ENCODE data around the gene GPR162.

Gene GPR162, protein sequence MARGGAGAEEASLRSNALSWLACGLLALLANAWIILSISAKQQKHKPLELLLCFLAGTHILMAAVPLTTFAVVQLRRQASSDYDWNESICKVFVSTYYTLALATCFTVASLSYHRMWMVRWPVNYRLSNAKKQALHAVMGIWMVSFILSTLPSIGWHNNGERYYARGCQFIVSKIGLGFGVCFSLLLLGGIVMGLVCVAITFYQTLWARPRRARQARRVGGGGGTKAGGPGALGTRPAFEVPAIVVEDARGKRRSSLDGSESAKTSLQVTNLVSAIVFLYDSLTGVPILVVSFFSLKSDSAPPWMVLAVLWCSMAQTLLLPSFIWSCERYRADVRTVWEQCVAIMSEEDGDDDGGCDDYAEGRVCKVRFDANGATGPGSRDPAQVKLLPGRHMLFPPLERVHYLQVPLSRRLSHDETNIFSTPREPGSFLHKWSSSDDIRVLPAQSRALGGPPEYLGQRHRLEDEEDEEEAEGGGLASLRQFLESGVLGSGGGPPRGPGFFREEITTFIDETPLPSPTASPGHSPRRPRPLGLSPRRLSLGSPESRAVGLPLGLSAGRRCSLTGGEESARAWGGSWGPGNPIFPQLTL

GRCh38 chr12:6821591-6822425, at the start of gene GPR162:
TSS of gene GPR162 (plus strand) at chr12:6821821. CDS start at chr12:6823899, 2,078 bp downstream.
- peak; percentile 8 for DNase-seq

- no peak for DNase-seq
These were observed 49.3 kb upstream of the GPR162 start, which contains the start of gene LAG3 for GRCh38 chr12:6772331-6772695. TSS of gene LAG3 (plus strand) at chr12:6772520. CDS start at chr12:6772853, 333 bp downstream.

DNA sequence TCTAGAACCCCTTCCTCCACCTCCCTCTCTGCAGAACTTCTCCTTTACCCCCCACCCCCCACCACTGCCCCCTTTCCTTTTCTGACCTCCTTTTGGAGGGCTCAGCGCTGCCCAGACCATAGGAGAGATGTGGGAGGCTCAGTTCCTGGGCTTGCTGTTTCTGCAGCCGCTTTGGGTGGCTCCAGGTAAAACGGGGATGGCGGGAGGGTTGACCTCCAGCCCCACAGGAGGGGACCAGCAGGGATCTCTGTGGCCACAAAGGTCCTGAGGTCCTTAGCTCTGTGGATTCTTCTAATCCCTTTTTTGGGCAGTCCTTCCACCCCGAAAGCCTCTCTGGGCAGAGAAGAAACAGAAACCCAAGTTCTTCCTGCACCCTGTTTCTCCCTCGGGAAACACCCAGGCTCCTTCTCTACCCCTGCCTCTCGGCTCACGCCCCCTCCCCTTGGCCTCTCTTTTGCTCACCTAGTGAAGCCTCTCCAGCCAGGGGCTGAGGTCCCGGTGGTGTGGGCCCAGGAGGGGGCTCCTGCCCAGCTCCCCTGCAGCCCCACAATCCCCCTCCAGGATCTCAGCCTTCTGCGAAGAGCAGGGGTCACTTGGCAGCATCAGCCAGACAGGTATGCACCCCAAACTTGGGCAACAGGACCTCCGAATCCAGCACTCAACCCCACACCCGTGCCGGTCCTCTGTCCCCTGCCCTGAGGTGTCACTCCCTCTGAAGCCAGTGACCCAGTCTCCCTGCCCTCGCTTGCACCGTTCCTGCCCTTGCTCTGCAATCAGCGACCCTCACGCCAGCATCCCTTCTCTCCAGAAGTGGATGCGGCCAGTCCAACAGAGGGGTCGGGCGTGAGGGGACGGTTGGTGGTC, 48.7 kb upstream of the GPR162 start:
- DNase-seq: no peak

GRCh38 chr12:6773590-6774351, 47.9 kb upstream of the GPR162 start:
- DNase-seq: no peak

GRCh38 chr12:6774499-6775062, 47.0 kb upstream of the GPR162 start:
- peak; percentile 57 for DNase-seq

- DNase-seq: no peak
These were observed 46.1 kb upstream of the GPR162 start for GRCh38 chr12:6775185-6776174.

GRCh38 chr12:6777386-6777785, 44.2 kb upstream of the GPR162 start:
- no peak for DNase-seq

- no peak for DNase-seq
These were observed 43.4 kb upstream of the GPR162 start for GRCh38 chr12:6778217-6778573.

DNA sequence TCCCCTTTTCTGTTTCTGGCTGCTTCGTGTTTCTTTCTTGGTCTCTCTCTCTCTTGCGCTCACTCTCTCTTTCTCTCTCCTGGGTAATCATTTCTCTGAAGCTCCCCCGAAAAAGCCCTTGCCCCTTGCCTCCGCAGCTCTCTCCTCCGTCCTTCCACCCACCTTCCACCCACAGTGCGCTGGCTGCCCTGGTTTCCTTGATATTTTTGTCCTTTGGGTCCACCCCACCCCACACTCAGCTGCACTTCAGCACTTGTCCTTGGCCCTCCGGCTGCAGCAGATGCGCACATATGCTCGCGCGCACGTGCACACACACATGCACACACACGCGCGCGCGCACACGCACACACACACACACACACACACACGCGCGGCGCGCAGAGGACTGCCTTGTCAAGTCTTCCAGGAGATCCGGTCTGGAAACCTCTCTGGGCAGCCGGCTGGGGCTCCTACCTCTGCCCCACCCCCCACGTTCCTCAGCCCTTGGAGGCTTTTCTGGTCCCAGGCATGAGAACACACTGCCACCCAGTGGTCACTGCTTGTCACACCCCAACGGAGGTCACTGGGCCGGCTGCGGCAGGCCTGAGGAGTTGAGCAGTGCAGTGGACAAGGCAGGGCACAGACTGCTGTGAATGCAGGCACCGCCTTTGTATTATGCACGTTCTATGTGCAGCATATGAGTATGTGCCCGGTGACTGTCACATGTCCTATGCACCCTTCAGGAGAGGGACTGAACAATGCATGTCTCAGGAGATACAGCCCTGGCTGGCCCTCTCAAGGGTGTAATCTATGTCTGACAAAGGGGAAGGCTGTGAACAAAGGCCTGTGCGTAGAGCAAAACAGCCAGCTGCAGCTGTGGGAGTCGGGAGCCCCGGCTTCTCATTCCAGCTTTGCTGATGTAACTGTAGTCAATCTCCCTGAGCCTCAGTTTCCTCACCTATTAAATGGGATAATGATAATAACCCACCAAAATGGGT, 42.8 kb upstream of the GPR162 start:
- peak; percentile 84 for DNase-seq

GRCh38 chr12:6779708-6780432, 41.8 kb upstream of the GPR162 start:
- no peak for DNase-seq

- DNase-seq: no peak
These were observed 41.0 kb upstream of the GPR162 start for GRCh38 chr12:6780573-6780972.

DNA sequence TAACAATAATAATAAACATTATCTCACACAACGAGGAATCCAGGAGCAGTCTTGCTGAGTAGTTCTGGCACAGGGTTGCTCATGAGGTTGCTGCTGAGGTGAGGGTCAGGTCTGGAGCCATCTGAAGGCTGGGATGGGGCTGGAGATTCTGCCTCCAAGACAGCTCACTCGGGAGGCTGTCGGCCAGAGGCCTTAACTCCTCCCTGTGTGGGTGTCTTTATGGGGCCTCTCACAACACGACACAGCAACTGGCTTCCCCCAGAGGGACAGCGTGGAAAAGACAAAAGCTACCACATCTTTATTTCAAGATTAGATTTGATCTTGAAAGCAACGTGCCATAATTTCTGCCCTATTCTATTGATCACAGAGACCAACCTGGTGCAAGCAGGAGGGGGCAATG, 39.5 kb upstream of the GPR162 start:
- no peak for DNase-seq

DNA sequence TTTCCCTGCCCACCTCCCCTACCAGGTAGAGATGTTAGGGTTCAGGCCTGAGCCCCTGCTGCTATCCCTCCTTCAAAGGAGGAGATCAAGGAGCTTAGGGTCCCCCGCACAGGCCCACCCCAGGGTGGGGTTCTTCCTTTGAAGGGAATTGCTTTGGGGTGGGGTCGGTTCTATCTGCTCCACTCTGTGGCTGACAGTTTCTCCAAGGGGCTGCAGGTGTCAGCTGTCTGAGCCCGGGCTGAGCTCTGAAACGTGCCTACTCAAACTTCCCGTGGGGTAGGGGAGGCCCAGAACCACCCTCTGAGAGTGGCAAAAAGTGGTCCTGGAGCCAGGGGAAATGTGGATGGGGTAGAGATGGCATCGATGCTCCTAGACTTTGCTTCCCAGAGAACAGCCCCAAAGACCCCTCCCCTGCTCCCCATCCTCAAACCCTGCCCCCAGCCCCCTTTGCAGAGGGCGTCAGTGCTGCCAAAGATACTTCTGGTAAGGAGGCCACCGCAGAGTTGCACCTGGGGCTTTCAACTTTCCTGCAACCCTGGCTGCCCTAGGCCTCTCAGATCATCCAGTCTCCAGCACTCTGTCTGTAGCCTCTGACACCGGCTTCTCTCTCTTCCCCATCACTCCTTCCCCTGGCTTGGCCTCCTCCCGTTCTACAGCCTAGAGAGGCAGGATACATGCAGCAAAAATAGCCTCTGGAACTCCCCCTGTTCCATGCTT, 38.6 kb upstream of the GPR162 start:
- no peak for DNase-seq

- no peak for DNase-seq
These were observed 37.8 kb upstream of the GPR162 start for GRCh38 chr12:6783828-6784227.

GRCh38 chr12:6784296-6784695, 37.3 kb upstream of the GPR162 start:
- DNase-seq: no peak

- no peak for DNase-seq
These were observed 36.9 kb upstream of the GPR162 start for GRCh38 chr12:6784761-6785160.

DNA sequence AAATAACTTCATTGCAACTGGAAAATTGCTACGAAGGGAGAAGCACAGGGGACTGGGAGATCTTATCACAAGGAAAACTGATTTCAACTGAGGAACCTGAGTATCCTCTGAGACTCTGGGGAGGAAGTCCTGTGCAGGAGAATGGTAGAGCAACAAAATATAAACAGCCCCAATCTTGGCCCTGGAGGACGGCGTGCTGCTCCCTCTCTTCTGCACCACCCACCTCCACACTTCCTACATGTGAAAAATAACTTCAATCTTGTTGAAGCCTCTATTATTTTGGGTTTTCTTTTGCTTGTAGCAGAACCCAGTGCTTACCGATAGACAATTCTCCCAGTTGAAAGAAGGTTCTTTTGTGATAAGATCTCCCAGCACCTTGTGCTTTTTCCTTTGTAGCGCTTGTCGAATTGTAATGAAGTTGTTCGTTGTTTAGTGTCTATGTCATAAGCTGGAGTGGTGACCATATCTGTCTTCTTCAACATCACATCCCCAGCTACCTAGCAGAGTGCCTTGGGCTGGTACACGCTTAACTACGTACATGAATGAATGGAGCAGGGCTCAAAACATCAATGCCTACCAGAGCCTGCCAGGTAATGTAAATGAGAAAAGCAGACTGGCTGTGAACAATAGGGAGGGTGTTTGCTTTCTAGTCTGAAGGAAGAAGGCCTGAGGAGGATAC, 35.1 kb upstream of the GPR162 start:
- no peak for DNase-seq
